ENCODE measurements around the gene PDZD2. TPM values are rescaled to one million over a fixed set of nuclear protein-coding genes. Genes with fewer than 3 reads are reported as not detected.

The PDZD2 gene
- total RNA-seq, 1 donor from 2014 or later, result 42.7 TPM

DNA sequence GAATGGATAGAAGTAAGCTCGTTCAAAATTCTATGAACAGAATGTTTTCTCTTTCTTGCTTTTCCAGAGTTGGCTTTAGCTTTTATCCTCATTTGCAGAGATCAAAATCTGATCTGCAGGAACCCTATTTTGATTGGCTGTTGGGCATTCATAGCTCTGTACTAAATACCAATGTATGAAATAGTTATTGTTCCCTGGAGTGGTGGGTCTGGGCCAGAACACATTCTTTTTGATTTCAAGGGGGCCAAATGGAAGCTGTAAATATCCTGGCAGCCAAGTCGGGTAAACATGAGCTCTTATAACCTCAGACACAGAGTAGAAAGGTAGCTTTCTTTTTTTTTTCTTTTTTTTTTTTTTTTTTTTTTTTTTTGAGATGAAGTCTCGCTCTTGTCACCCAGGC lies 241.5 kb downstream of the PDZD2 start:
- Histone ChIP-seq H3K9me3 (no peaks in the 10 kb centered on the region), H3K27ac (no peak overlapping the region), H3K36me3 (no peaks in the 10 kb centered on the region), H3K4me3 (no peak overlapping the region), H3K27me3 (no peaks in the 10 kb centered on the region), H3K4me1 (no peaks in the 10 kb centered on the region)
- intact Hi-C loops (cut with DNase I), result no loop called here
- no peak for DNase-seq (ENCODE audit: extremely low spot score in 2 of 2)
- TF ChIP-seq, protein P1, sequence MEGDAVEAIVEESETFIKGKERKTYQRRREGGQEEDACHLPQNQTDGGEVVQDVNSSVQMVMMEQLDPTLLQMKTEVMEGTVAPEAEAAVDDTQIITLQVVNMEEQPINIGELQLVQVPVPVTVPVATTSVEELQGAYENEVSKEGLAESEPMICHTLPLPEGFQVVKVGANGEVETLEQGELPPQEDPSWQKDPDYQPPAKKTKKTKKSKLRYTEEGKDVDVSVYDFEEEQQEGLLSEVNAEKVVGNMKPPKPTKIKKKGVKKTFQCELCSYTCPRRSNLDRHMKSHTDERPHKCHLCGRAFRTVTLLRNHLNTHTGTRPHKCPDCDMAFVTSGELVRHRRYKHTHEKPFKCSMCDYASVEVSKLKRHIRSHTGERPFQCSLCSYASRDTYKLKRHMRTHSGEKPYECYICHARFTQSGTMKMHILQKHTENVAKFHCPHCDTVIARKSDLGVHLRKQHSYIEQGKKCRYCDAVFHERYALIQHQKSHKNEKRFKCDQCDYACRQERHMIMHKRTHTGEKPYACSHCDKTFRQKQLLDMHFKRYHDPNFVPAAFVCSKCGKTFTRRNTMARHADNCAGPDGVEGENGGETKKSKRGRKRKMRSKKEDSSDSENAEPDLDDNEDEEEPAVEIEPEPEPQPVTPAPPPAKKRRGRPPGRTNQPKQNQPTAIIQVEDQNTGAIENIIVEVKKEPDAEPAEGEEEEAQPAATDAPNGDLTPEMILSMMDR (IDR thresholded peaks at IDR 0.05), result no peak
- TF ChIP-seq POLR2A (IDR thresholded peaks at IDR 0.05) (no peak), POLR2AphosphoS5 (IDR thresholded peaks at IDR 0.05; ENCODE audit: insufficient read depth in 1 of 2, low read depth in 1 of 2) (no peak)

DNA sequence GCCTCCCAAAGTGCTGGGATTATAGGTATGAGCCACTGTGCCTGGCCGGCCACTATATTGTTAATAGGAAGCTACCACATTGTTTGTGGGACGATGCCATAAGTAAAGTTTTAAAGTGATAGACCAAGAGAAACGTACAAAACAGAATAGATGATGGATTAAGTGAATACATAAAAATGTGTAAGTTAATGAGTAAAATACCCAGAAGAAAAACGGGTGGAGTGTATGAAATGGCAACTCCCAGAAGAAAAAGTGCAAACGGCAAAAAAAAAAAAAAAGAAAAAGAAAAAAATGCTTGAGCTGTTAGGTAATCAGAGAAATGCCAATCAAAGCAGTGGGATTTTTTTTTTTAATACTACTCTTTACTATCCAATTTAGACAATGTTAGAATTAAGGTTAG lies 246.0 kb downstream of the PDZD2 start:
- H3K36me3 ChIP-seq, result no peaks in the 10 kb centered on the region
- no peaks in the 10 kb centered on the region for H3K9me3 ChIP-seq
- no peaks in the 10 kb centered on the region for H3K27me3 ChIP-seq
- H3K27ac ChIP-seq, result no peak overlapping the region
- TF ChIP-seq, protein P1 (IDR thresholded peaks at IDR 0.05), result no peak
- TF ChIP-seq POLR2AphosphoS5 (IDR thresholded peaks at IDR 0.05; ENCODE audit: insufficient read depth in 1 of 2, low read depth in 1 of 2), result no peak
- TF ChIP-seq POLR2A (IDR thresholded peaks at IDR 0.05), result no peak
- intact Hi-C loops (cut with DNase I), result no loop called here
- H3K4me3 ChIP-seq, result no peak overlapping the region
- DNase-seq (ENCODE audit: extremely low spot score in 2 of 2), result no peak
- H3K4me1 ChIP-seq, result no peaks in the 10 kb centered on the region

DNA sequence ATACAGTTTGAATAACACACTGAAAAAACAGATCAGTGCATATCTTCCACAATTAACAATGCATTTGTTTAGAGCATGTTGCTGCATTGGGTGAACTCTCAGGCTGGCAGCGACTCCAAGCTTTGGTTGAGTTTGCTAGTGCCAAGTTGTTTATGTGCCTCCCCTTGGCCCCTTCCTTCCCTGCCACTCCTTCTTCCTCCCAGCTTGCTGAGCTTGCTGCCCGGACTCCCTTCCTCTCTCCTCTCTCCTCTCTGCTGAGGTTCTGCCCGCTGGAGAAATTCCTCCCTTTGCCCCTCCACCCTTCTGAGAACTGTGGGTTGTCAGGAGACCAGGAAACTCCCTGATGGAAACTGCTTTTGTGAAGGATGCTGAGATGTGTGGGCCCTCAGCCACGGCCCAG lies 247.3 kb downstream of the PDZD2 start:
- peaks cover 11% of the 10 kb centered on the region for H3K4me1 ChIP-seq
- H3K27ac ChIP-seq, result no peak overlapping the region
- H3K9me3 ChIP-seq, result no peaks in the 10 kb centered on the region
- H3K4me3 ChIP-seq, result no peak overlapping the region
- DNase-seq (ENCODE audit: extremely low spot score in 2 of 2), result no peak
- TF ChIP-seq, protein P1 (IDR thresholded peaks at IDR 0.05), result no peak
- TF ChIP-seq POLR2AphosphoS5 (IDR thresholded peaks at IDR 0.05; ENCODE audit: insufficient read depth in 1 of 2, low read depth in 1 of 2) (no peak), POLR2A (IDR thresholded peaks at IDR 0.05) (no peak)
- H3K36me3 ChIP-seq, result no peaks in the 10 kb centered on the region
- intact Hi-C loops (cut with DNase I), result no loop called here
- no peaks in the 10 kb centered on the region for H3K27me3 ChIP-seq

DNA sequence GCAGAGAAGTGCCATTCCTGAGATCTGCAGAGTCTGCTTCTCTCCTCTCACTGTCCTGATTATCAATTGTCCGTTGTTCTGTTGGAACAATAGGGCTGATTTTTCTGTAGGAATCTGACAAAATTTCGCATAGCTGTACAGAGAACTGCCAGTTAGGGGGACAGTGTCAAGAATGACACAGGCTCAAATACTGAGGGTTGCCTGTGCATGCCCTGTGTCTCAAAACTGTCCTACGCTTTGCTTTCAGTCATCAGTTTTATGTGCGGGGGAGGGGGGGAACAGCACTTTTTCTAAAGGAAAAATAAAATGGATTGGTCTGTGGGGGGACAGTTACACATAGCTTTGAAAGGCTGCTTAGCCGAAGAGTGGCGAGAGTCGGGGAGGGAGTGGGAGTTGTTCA lies 248.6 kb downstream of the PDZD2 start:
- Histone ChIP-seq H3K27ac (no peak overlapping the region), H3K9me3 (no peaks in the 10 kb centered on the region), H3K36me3 (no peaks in the 10 kb centered on the region), H3K27me3 (no peaks in the 10 kb centered on the region), H3K4me3 (no peak overlapping the region), H3K4me1 (peaks cover 11% of the 10 kb centered on the region)
- no peak for DNase-seq (ENCODE audit: extremely low spot score in 2 of 2)
- intact Hi-C loops (cut with DNase I), result no loop called here
- TF ChIP-seq, protein P1 (IDR thresholded peaks at IDR 0.05), result no peak
- TF ChIP-seq POLR2A (IDR thresholded peaks at IDR 0.05), result no peak
- TF ChIP-seq POLR2AphosphoS5 (IDR thresholded peaks at IDR 0.05; ENCODE audit: insufficient read depth in 1 of 2, low read depth in 1 of 2), result no peak

DNA sequence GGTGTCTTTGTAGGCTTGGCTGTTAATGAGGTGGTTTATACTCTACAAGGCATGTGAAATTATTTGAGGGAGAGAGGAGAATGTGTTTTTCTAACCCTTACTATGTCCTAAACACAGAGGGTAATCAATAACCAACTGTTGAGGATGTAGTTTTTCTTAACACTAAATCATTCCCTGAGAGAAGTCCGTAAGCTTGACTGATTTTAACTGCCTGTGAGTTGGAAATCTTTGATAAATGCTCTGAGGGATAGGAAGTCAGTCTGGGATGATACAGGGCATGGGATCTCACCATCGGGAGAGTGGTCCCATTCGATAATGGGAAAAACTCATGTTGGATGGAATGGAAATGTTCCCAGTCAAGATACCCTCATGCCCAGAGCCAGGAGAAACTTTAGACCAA lies 249.6 kb downstream of the PDZD2 start:
- TF ChIP-seq POLR2A (IDR thresholded peaks at IDR 0.05) (no peak), POLR2AphosphoS5 (IDR thresholded peaks at IDR 0.05; ENCODE audit: insufficient read depth in 1 of 2, low read depth in 1 of 2) (no peak)
- TF ChIP-seq, protein P1 (IDR thresholded peaks at IDR 0.05), result no peak
- no peak for DNase-seq (ENCODE audit: extremely low spot score in 2 of 2)
- Histone ChIP-seq H3K36me3 (no peaks in the 10 kb centered on the region), H3K9me3 (no peaks in the 10 kb centered on the region), H3K4me1 (peaks cover 11% of the 10 kb centered on the region), H3K27ac (no peak overlapping the region), H3K4me3 (no peak overlapping the region), H3K27me3 (no peaks in the 10 kb centered on the region)
- intact Hi-C loops (cut with DNase I), result no loop called here

Measured in vagina (tissue), 2 donors.